ENCODE data around the gene CCDC158. TPM values are rescaled to one million over a fixed set of nuclear protein-coding genes. Genes with fewer than 3 reads are reported as not detected.

Gene CCDC158
- total and polyA plus RNA-seq, 5 donors from 2014 or later, result not detected

DNA sequence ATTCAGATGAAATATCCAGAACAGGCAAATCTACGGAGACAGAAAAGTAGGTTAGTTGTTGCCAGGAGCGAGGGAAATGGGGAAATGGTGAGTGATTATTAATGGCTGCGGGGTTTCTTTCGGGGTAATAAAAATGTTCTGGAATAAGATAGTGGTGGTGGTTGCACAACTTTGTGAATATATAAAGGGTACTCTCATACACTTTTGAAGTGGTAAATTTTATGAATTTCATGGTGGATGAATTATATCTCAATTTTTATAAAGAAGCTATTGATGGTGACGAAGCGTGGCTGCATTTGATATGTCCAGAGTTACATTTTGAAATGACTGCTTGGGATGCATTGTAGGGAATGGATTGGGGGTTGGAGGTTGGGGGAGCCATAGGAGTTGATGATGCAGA, 153.1 kb downstream of the CCDC158 start:
- no peak overlapping the region for H3K27ac ChIP-seq (ENCODE audit: insufficient read depth, low read length, poor library complexity, severe bottlenecking)
- H3K4me3 ChIP-seq (ENCODE audit: low read depth, low read length), result no peak overlapping the region
- no peaks in the 10 kb centered on the region for H3K36me3 ChIP-seq (ENCODE audit: control insufficient read depth, insufficient read depth, low read length)
- Mint-ChIP-seq H3K27ac (no peak overlapping the region), H3K36me3 (no peaks in the 10 kb centered on the region), H3K9me3 (peaks cover 0 to 2% (median 0%) of the 10 kb centered on the region in 7 donors), H3K4me3 (no peak overlapping the region), H3K27me3 (peaks cover 17% of the 10 kb centered on the region), H3K4me1 (no peaks in the 10 kb centered on the region)
- no peaks in the 10 kb centered on the region for H3K9me3 ChIP-seq (ENCODE audit: control insufficient read depth in 2 of 2, low read length in 2 of 2)
- H3K4me1 ChIP-seq (ENCODE audit: control insufficient read depth, insufficient read depth, low read length, poor library complexity, severe bottlenecking), result no peaks in the 10 kb centered on the region
- ATAC-seq (ENCODE audit: low read depth in 2 of 2) (no peak), DNase-seq (no peak)
- H3K27me3 ChIP-seq (ENCODE audit: control insufficient read depth, insufficient read depth, low read length), result peaks cover 3% of the 10 kb centered on the region

DNA sequence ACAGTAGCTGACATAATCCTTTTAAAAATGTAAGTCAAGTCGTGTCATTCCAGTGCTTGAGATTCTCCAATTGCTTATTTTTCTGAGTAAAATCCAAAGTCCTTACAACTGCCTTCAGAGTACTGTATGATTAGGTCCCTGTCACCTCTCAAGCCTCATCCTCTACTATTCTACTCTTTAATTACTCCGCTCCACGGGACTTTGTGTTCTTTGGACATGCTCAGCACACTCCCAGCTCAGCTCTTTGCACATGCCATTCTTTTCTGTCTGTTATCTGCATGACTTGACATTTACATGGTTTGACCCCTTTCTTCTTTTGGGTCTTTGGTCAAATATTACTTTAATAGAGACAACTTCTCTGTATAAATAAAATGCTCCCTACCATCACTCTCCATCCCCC, 154.3 kb downstream of the CCDC158 start:
- no peak overlapping the region for H3K27ac ChIP-seq (ENCODE audit: insufficient read depth, low read length, poor library complexity, severe bottlenecking)
- Mint-ChIP-seq H3K36me3 (no peaks in the 10 kb centered on the region), H3K4me3 (no peak overlapping the region), H3K9me3 (peaks cover 0 to 2% (median 0%) of the 10 kb centered on the region in 7 donors), H3K4me1 (no peaks in the 10 kb centered on the region), H3K27ac (no peak overlapping the region), H3K27me3 (peaks cover 15% of the 10 kb centered on the region)
- DNase-seq (no peak), ATAC-seq (ENCODE audit: low read depth in 2 of 2) (no peak)
- H3K9me3 ChIP-seq (ENCODE audit: control insufficient read depth in 2 of 2, low read length in 2 of 2), result no peaks in the 10 kb centered on the region
- H3K4me3 ChIP-seq (ENCODE audit: low read depth, low read length), result no peak overlapping the region
- no peaks in the 10 kb centered on the region for H3K36me3 ChIP-seq (ENCODE audit: control insufficient read depth, insufficient read depth, low read length)
- peaks cover 3% of the 10 kb centered on the region for H3K27me3 ChIP-seq (ENCODE audit: control insufficient read depth, insufficient read depth, low read length)
- no peaks in the 10 kb centered on the region for H3K4me1 ChIP-seq (ENCODE audit: control insufficient read depth, insufficient read depth, low read length, poor library complexity, severe bottlenecking)

DNA sequence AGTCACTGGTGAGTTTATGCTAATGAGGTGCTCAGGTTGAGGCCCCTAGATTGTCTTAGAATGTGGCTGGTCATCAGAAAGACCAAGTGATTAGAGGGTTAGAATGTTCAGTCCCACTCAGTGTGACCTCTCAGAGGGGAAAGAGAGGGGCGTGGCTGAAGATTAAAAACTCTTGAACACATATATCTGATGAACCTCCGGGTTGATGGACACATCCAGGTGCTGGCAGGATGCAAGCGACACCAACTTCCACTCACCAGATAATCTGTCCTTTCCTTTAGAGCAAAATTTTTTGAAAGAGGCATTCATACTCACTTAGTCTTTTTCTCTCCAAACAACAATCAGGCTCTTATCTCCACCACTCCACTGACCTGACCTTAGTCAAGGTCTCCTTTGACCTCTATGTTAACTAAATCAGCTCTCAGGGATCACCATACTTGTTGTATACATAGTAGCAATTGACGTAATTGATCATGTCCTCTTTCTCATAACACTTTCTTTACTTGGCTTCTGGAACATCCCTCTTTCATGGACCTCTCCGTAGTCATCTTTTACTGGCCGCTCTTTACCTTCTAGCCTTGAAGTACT, 155.2 kb downstream of the CCDC158 start:
- Mint-ChIP-seq H3K4me3 (no peak overlapping the region), H3K36me3 (no peaks in the 10 kb centered on the region), H3K9me3 (peaks cover 0 to under 1% (median 0%) of the 10 kb centered on the region in 7 donors), H3K4me1 (no peaks in the 10 kb centered on the region), H3K27me3 (peaks cover 8% of the 10 kb centered on the region), H3K27ac (no peak overlapping the region)
- no peak overlapping the region for H3K27ac ChIP-seq (ENCODE audit: insufficient read depth, low read length, poor library complexity, severe bottlenecking)
- no peaks in the 10 kb centered on the region for H3K4me1 ChIP-seq (ENCODE audit: control insufficient read depth, insufficient read depth, low read length, poor library complexity, severe bottlenecking)
- DNase-seq (no peak), ATAC-seq (ENCODE audit: low read depth in 2 of 2) (no peak)
- peaks cover 3% of the 10 kb centered on the region for H3K27me3 ChIP-seq (ENCODE audit: control insufficient read depth, insufficient read depth, low read length)
- no peaks in the 10 kb centered on the region for H3K36me3 ChIP-seq (ENCODE audit: control insufficient read depth, insufficient read depth, low read length)
- no peak overlapping the region for H3K4me3 ChIP-seq (ENCODE audit: low read depth, low read length)
- H3K9me3 ChIP-seq (ENCODE audit: control insufficient read depth in 2 of 2, low read length in 2 of 2), result no peaks in the 10 kb centered on the region

Other genes starting within 250 kb of the CCDC158 start
- gene SCARB2, start 207.3 kb downstream of the CCDC158 start, total RNA-seq, result 21.2 TPM
- 10 to 100 TPM in 2 of 4 donors, 1 to 10 TPM in 2; 8.0 to 14.3 (median 9.3) TPM for gene SCARB2, start 207.3 kb downstream of the CCDC158 start, polyA plus RNA-seq
- gene FAM47E, start 169.4 kb downstream of the CCDC158 start, total RNA-seq, result 1.0 TPM
- under 1 TPM in 1 of 4 donors, not detected in 3; 0.57 TPM for gene FAM47E, start 169.4 kb downstream of the CCDC158 start, polyA plus RNA-seq
- gene STBD1, start 114.4 kb downstream of the CCDC158 start, total RNA-seq, result 0.47 TPM
- gene STBD1, start 114.4 kb downstream of the CCDC158 start, polyA plus RNA-seq, result 1 to 10 TPM in 1 of 4 donors, under 1 TPM in 3; 0.17 to 1.5 (median 0.37) TPM
- gene SHROOM3, start 14.1 kb upstream of the CCDC158 start, total RNA-seq, result not detected
- gene SHROOM3, start 14.1 kb upstream of the CCDC158 start, polyA plus RNA-seq, result not detected